ENCODE data around the gene CPT1A. TPM values are rescaled to one million over a fixed set of nuclear protein-coding genes. Genes with fewer than 3 reads are reported as not detected.
"Not testable (repeated sequence)": the region's sequence is repeated elsewhere in the genome, so short reads cannot be mapped to it uniquely, and the experiment has no call there.

Gene CPT1A
- total RNA-seq, 4 donors from 2014 or later: 6.9 to 32.1 (median 12.9) TPM

- H3K27me3 ChIP-seq: no peaks in the 10 kb centered on the region
- H3K4me3 ChIP-seq: no peak overlapping the region
- intact Hi-C loops (cut with DNase I; ENCODE audit: low total_unique reads) (no loop called here), in situ Hi-C loops (cut with MboI; ENCODE audit: low sequenced_read_pairs in 4 of 4) (loop anchor here in 1 of 4 donors (25.0 kb wide), 1 partner anchor 101 kb away; the partner anchor contains the start of gene TESMIN)
- TF ChIP-seq CTCF (IDR thresholded peaks at IDR 0.05 in 4 of 5, conservative IDR thresholded peaks at IDR 0.05 in 1 of 5): no peak
- no peak for TF ChIP-seq POLR2A (IDR thresholded peaks at IDR 0.05)
- ATAC-seq: no peak
- H3K36me3 ChIP-seq: no peaks in the 10 kb centered on the region
- H3K27ac ChIP-seq: no peak overlapping the region
- H3K4me1 ChIP-seq: no peaks in the 10 kb centered on the region
- H3K9me3 ChIP-seq: no peaks in the 10 kb centered on the region
- DNase-seq: no peak
Observed at GRCh38 chr11:68863553-68864265, 22.0 kb upstream of the CPT1A start.

- in situ Hi-C loops (cut with MboI; ENCODE audit: low sequenced_read_pairs in 4 of 4) (loop anchor here in 1 of 4 donors (25.0 kb wide), 1 partner anchor 100 kb away; the partner anchor contains the start of gene TESMIN), intact Hi-C loops (cut with DNase I; ENCODE audit: low total_unique reads) (no loop called here)
- no peak for ATAC-seq
- no peak for DNase-seq
- Histone ChIP-seq H3K4me1 (peaks cover 0 to 3% of the 10 kb centered on the region in 2 donors), H3K27ac (no peak overlapping the region), H3K36me3 (no peaks in the 10 kb centered on the region), H3K4me3 (no peak overlapping the region), H3K9me3 (no peaks in the 10 kb centered on the region), H3K27me3 (no peaks in the 10 kb centered on the region)
- TF ChIP-seq CTCF (IDR thresholded peaks at IDR 0.05 in 4 of 5, conservative IDR thresholded peaks at IDR 0.05 in 1 of 5) (no peak), POLR2A (IDR thresholded peaks at IDR 0.05) (no peak)
Observed at GRCh38 chr11:68862421-68862820, 20.7 kb upstream of the CPT1A start.

- no peak for ATAC-seq
- Histone ChIP-seq H3K4me1 (peaks cover 12 to 13% of the 10 kb centered on the region in 2 donors), H3K36me3 (no peaks in the 10 kb centered on the region), H3K9me3 (no peaks in the 10 kb centered on the region), H3K27ac (no peak overlapping the region), H3K27me3 (peaks cover 6 to 15% (median 15%) of the 10 kb centered on the region in 3 donors), H3K4me3 (no peak overlapping the region)
- in situ Hi-C loops (cut with MboI; ENCODE audit: low sequenced_read_pairs in 4 of 4): loop anchor here in 1 of 4 donors (25.0 kb wide), 1 partner anchor 97 kb away; the partner anchor contains the start of gene TESMIN
- DNase-seq: no peak
- TF ChIP-seq CTCF (IDR thresholded peaks at IDR 0.05 in 4 of 5, conservative IDR thresholded peaks at IDR 0.05 in 1 of 5) (no peak), POLR2A (IDR thresholded peaks at IDR 0.05) (no peak)
- intact Hi-C loops (cut with DNase I; ENCODE audit: low total_unique reads): no loop called here
Observed at GRCh38 chr11:68859123-68859522, 17.4 kb upstream of the CPT1A start.

GRCh38 chr11:68857037-68857586, 15.4 kb upstream of the CPT1A start:
- intact Hi-C loops (cut with DNase I; ENCODE audit: low total_unique reads) (no loop called here), in situ Hi-C loops (cut with MboI; ENCODE audit: low sequenced_read_pairs in 4 of 4) (loop anchor here in 1 of 4 donors (25.0 kb wide), 1 partner anchor 95 kb away; the partner anchor contains the start of gene TESMIN)
- ATAC-seq (no peak), DNase-seq (no peak)
- Histone ChIP-seq H3K9me3 (no peaks in the 10 kb centered on the region), H3K4me1 (peaks cover 12 to 13% of the 10 kb centered on the region in 2 donors), H3K4me3 (no peak overlapping the region), H3K36me3 (no peaks in the 10 kb centered on the region), H3K27ac (peak overlapping the region in 1 of 4 donors; percentile 12), H3K27me3 (peaks cover 11 to 25% (median 23%) of the 10 kb centered on the region in 3 donors)
- no peak for TF ChIP-seq CTCF (IDR thresholded peaks at IDR 0.05 in 4 of 5, conservative IDR thresholded peaks at IDR 0.05 in 1 of 5)
- no peak for TF ChIP-seq POLR2A (IDR thresholded peaks at IDR 0.05)

GRCh38 chr11:68856425-68857030, 14.8 kb upstream of the CPT1A start:
- in situ Hi-C loops (cut with MboI; ENCODE audit: low sequenced_read_pairs in 4 of 4): loop anchor here in 1 of 4 donors (25.0 kb wide), 1 partner anchor 94 kb away; the partner anchor contains the start of gene TESMIN
- H3K9me3 ChIP-seq; H3K4me3 ChIP-seq; H3K36me3 ChIP-seq; intact Hi-C loops (cut with DNase I; ENCODE audit: low total_unique reads); ATAC-seq; DNase-seq: not testable (repeated sequence)
- Histone ChIP-seq H3K27me3 (peaks cover 11 to 25% (median 23%) of the 10 kb centered on the region in 3 donors), H3K4me1 (peaks cover 12 to 13% of the 10 kb centered on the region in 2 donors), H3K27ac (peak overlapping the region in 2 of 4 donors; percentile 15 to 59)
